GM23248 (cell line): ENCODE measurements around the gene ZIC3.

Source experiments
- EZH2 ChIP-seq: fragments of 200-600 bp; sonication (generic); IDR thresholded peaks from 2 replicates; pipeline ENCODE4 v1.6.1; 2018; ENCODE audit warnings: antibody characterized with exemption, mild to moderate bottlenecking; ENCODE audit not compliant: insufficient read depth, poor library complexity, severe bottlenecking
- EZH2phosphoT487 ChIP-seq: fragments of 200-600 bp; sonication (generic); IDR thresholded peaks from 2 replicates; pipeline ENCODE4 v1.6.1; 2018; ENCODE audit warnings: antibody characterized with exemption, moderate library complexity, mild to moderate bottlenecking, low read depth; ENCODE audit not compliant: insufficient read depth

DNA sequence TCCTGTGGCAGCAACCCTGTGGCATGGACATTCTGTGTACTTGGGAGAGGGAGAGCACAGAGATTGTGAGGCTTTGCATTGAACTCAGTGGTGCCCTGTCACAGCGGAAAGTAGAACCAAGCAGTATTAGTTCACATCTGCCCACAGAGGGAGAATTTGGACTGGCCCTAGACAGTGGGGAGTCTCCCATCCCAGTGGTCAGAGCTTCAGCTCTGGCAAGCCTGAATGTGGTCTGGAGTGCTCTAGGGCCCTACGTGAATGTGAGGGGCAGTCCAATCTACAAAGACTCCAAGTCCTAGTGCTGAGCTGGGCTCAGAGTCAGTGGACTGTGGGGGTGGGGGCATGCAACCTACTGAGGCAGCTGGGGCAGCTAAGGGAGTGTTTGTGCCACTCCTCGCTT is 34.8 kb downstream of the ZIC3 start:
- TF ChIP-seq EZH2 (no peak), EZH2phosphoT487 (no peak)
